Renal cortical epithelial cell (primary cell): ENCODE data around the gene IL23A. TPM values are rescaled to one million over a fixed set of nuclear protein-coding genes. Genes with fewer than 3 reads are reported as not detected.

ENCODE experiments used
- DNase-seq: peaks from one replicate; pipeline ENCODE4 v3.0.0-alpha.2; 2011; ENCODE audit warnings: low read depth
- total RNA-seq: library from RNA; depleted of rRNA; stranded (reverse); fragments of >200 nt; gene quantifications from 2 replicates; pipeline ENCODE4 v1.2.3, GENCODE V29; 2014

Gene IL23A
- total RNA-seq, 1 donor from 2014 or later = 1.7 TPM

DNA sequence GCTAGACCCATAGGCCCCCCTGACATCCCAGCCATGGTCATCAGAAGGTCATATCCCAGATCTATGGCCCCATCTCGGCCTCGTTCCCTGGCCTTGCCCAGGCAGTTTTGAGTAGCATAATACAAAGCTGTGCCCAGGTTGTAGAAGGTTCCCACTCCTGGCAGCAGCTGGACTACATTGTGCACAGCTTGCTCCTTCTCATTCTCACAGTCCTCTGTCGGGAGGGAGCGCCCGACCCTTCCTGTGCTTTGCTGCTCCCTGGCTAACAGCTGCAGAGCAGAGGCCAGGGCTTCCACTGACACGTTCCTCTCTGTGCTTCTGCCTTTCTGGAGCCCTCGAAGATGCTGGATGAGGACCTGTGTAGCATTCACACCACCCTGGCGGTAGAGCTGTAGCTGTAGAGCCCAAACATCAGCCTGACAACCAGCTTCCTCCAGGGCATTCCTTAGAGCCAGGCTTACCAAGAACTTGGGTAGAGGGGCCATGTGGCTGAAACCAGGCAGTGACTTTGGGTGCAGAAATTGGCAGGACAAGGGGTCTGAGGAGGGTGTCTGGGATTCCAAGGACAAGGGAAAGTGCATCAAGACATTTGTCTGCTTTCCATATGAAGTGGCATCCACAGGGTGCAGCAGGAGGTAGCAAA, 22.9 kb downstream of the IL23A start:
- DNase-seq = no peak

DNA sequence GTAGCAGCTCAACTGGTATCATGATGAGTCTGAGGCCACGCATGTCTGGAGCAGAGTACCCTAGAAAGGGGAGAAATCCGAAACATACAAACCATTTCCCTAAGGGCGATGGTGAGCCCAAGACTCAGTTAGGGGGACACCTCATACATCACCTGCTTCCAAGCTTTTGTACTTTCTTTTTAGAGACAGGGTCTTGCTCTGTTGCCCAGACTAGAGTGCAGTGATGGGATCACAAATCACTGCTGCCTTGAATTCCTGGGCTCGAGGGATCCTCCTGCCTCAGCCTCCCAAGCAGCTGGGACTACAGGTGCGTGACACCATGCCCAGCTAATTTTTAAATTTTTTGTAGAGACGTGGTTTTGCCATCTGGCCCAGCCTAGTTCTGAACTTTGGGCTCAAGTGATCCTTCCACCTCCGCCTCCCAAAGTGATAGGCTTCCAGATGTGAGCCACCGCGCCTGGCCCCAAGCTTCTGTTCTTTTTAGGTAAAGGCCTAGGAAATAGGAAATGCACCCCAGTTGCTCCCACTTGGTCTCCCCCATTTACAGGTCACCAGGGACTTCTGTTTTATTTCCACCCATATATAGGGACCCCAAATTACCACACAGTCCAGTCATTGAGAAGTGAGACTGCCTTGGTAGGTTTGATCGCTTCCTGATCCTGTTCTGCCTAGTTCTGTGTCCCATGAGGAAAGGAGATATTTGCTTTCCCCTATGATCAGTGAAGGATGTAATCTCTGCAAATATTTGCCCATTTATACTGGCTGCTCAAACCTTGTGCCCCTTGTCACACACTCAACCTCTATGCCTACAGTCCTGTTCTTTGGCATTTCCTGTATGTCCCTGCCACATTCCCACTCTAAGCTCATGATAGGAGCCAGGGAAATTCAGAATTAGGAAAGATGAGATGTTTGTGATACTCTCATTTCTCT, 23.7 kb downstream of the IL23A start, which contains the start of gene APOF:
TSS of gene APOF (minus strand) at position 728 of the 930 bp plus-strand sequence. CDS start at position 616, 112 bp downstream.
- DNase-seq = no peak

DNA sequence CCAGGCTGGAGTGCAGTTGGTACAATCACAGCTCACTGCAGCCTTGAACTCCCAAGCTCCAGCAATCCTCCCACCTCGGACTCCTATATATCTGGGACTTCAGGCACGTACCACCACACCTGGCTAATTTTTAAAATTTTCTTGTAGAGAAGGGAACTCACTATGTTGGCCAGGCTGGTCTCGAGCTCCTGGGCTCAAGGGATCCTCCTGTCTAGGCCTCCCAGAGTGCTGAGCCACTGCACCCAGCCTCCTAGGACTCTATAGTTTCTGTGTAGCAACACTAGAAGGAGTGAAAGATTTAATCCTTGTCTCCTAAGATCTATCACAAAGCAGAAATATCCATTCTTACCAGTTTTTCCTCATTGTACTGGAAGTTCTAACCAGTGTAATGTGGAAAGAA, 28.3 kb downstream of the IL23A start:
- no peak for DNase-seq

DNA sequence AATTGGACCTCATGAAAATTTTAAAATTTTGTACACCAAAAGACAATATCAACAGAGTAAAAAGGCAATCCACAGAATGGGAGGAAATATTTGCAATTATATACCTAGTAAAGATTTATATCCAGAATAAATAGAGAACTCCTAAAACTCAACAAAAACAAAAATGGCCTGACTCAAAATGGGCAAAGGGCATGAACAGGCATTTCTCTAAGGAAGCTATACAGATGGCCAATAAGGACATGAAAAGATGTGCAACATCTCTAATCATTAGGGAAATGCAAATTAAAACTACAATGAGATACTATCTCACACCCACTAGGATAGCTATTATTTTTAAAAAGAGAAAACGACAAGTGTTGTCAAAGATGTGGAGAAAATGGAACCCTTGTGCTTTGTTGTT, 34.8 kb downstream of the IL23A start:
- DNase-seq = no peak

DNA sequence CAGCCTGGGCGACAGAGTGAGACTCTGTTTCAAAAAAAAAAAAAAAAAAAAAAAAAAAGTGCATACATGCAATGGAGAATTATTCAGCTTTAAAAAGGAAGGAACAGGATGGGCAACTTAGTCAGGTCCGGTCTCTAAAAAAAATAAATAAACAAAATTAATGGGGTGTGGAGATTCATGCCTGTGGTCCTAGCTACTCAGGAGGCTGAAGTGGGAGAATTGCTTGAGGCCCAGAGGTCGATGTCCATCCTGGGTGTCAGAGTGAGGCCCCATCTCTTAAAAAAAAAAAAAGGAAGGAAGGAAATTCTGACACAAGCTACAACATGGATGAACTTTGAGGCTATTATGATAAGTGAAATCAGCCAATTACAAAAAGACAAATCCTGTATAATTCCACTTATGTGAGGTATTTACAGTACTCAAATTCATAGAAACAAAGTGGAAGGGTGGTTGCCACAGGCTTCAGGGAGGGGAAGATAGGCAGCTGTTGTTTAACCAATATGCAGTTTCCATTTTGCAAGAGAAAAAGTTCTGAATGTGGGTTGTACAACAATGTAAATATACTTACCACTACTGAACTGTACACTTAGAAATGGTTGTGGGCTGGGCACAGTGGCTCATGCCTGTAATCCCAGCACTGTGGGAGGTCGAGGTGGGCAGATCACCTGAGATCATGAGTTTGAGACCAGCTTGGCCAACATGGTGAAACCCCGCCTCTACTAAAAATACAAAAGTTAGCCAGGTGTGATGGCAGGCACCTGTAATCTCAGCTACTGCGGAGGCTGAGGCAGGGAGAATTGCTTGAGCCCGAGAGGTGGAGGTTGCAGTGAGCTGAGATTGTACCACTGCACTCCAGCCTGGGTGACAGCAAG, 36.3 kb downstream of the IL23A start:
- DNase-seq = peak; percentile 56

DNA sequence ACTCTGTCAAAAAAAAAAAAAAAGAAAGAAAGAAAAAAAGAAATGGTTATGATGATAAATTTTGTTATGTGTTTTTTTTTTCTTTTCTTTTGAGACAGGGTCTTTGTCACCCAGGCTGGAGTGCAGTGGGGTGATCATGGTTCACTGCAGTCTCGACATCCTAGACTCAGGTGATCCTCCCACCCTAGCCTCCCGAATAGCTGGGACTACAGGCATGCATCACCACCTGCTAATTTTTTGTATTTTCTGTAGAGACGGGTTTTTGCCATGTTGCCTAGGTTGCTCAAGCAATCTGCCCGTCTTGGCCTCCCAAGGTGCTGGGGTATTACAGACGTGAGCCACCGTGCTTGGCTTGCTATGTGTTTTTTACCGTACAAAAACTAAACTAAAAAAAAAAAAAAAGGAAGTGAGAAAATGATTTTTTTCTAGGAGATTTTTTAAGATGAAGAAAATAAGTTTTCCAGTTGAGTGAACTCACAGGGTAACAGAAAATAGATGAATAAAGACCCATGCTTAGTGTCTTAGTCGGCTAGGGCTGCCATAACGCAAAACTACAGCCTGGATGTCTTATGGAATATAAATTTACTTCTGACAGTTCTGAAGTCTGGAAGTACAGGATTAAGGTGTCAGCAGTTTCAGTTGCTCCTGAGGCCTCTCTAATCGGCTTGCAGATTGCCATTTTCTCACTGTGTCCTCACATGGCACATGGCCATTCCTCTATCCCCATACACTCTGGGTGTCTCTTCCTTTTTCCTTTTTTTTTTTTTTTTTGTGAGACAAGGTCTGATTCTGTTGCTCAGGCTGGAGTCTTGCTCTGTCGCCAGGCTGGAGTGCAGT, 37.1 kb downstream of the IL23A start:
- DNase-seq = no peak

DNA sequence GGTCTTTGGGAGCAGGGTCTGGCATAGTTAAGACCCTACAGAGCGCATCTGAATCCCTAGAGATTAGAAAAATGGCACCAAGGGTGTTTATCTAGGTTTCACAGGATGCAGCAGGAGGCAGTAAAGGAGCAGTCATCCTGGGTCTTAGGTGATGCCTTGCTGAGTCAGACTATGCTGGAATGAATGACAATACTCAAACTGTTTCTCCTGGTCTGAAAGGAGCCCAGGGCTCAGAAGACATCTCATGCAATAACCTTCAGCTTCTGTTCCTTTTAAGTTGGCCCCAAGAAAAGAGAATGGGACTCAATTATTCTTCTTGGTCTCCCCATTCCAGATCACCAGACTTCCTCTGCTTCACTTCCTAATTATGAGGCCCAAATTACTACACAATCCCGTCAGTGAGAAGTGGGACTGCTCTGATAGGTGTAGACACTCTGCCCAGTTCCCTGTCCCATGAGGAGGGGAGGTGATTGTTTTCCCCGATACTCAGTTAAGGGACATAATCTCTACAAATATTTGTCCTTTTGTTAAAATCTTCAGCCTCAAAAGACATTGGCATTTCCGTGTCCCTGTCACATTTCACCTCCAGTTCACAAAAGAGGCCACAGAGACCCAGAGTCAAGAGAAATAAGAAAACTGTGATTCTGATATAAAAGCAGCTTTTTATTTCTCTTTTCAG, 38.8 kb downstream of the IL23A start:
- peak; percentile 71 for DNase-seq

DNA sequence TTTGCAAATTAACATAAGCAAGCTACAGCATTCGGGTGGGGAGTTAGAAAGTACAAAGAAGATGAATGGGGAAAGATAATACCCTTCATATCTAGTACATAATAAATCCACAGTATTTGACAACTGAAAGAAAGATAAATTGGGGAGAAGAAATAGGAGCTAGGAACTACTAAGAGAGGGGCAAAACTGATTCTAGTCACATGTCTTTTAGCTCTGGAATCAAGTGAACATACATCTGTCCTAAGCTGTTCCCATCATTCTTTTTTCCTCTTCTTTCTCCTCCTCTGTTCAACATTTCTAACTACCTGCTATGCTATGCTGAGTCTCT, 39.3 kb downstream of the IL23A start:
- DNase-seq = no peak

DNA sequence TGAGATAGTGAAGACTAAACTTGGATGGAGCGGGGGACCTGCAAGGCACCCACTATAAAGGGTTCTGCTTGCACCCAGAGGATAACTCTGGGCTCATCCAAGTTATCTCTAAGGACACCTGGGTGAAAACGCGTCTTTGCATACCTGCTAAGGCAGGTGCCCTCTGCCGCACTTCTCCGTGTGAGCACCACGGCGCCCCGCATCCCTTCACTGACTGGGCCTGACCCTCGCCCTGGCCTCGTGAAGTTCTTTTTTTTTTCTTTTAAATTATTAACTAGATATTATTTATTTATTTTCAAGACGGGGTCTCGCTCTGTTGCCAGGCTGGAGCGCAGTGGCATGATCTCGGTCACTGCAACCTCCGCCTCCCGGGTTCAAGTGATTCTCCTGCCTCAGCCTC, 43.9 kb downstream of the IL23A start:
- no peak for DNase-seq

DNA sequence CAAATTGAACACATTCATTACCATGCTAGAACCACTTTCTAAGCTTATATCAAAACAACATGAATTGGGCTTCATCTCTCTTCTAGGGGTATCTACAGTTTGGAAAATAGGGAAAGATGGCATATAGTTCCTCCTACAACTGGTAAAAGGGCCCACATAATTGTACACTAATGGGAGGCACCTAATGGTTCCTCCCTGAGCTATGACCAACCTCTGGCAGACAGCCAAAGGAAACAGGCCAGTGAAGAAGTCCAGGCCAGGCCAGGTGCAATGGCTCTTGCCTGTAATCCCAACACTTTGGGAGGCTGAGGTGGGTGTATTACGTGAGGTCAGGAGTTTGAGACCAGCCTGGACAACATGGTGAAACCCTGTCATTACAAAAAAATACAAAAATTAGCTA, 47.2 kb downstream of the IL23A start:
- DNase-seq = peak; percentile 49

DNA sequence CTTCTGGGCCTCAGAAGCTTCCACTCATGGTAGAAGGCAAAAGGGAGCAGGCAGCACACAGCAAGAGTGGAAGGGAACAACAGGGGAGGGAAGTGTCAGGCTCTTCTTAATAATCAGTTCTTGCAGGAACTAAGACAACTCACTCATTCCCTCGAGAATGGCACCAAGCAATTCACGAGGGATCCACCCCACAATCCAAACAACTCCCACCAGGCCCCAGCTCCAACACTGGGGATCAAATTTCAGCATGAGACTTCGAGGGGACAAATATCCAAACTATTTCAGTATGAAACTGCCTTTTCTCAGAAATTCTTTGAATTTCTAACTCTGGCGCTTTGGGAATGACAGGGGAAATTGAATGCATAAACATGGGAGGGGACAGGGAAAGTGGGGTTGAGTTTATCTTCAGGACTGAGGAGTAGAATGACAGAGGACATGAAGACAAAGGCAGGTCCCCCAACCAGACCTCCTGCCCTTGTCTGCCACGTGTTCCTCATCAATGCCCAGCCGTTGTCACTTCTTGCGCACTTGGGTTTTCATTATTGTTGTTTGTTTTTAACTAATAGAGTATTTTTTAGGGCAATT, 48.6 kb downstream of the IL23A start:
- no peak for DNase-seq

DNA sequence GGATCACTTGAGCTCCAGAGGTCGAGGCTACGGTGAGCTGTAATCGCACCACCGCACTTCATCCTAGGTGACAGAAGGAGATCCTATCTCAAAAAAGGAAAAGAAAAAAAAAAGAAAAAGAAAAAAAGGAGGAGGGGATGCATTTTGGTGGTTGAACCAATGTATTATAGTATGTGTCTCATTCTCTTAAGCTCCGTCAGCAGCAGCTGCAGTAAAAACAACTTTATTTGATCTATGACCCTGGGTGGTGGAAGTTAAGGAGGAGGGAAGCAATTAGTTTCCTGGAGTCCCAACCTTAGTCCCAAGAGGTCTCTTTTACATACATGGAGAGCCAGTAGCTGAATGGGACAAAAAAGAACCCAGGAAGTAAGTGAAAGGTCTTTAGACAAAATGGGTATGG, 50.7 kb downstream of the IL23A start:
- no peak for DNase-seq

Other genes with a start within 250 kb of the IL23A start
- gene PA2G4, start 234.3 kb upstream of the IL23A start, total RNA-seq = 148 and 159 TPM in 2 replicates
- 1,963 and 2,452 TPM in 2 replicates for gene RPL41, start 222.3 kb upstream of the IL23A start, total RNA-seq
- gene ZC3H10, start 220.6 kb upstream of the IL23A start, total RNA-seq = 3.6 and 3.7 TPM in 2 replicates
- 347 and 558 TPM in 2 replicates for gene ESYT1, start 210.6 kb upstream of the IL23A start, total RNA-seq
- gene MYL6B, start 186.3 kb upstream of the IL23A start, total RNA-seq = 57.8 and 70.2 TPM in 2 replicates
- gene MYL6, start 180.5 kb upstream of the IL23A start, total RNA-seq = 2,255 and 3,927 TPM in 2 replicates
- 17.4 and 61.2 TPM in 2 replicates for gene SMARCC2, start 149.4 kb upstream of the IL23A start, total RNA-seq
- gene RNF41, start 117.0 kb upstream of the IL23A start, total RNA-seq = 84.4 and 140 TPM in 2 replicates
- gene NABP2, start 114.5 kb upstream of the IL23A start, total RNA-seq = 17.8 and 20.8 TPM in 2 replicates
- gene SLC39A5, start 108.8 kb upstream of the IL23A start, total RNA-seq = 0.20 TPM in 1 of 2 replicates, not detected in the other
- 27.8 and 76.4 TPM in 2 replicates for gene ANKRD52, start 80.5 kb upstream of the IL23A start, total RNA-seq
- 7.5 and 11.2 TPM in 2 replicates for gene COQ10A, start 71.9 kb upstream of the IL23A start, total RNA-seq
- gene CS, start 38.6 kb upstream of the IL23A start, total RNA-seq = 141 and 259 TPM in 2 replicates
- gene CNPY2, start 22.9 kb upstream of the IL23A start, total RNA-seq = 91.2 and 137 TPM in 2 replicates
- 5.6 and 22.7 TPM in 2 replicates for gene PAN2, start 4.9 kb upstream of the IL23A start, total RNA-seq
- gene STAT2, start 21.2 kb downstream of the IL23A start, total RNA-seq = 141 and 200 TPM in 2 replicates
- not detected in 2 replicates for gene APOF, start 24.0 kb downstream of the IL23A start, total RNA-seq
- 5.2 and 8.7 TPM in 2 replicates for gene TIMELESS, start 110.5 kb downstream of the IL23A start, total RNA-seq
- 0.15 TPM in 1 of 2 replicates, not detected in the other for gene MIP, start 115.8 kb downstream of the IL23A start, total RNA-seq
- gene SPRYD4, start 129.7 kb downstream of the IL23A start, total RNA-seq = 1.0 and 1.5 TPM in 2 replicates
- gene GLS2, start 149.3 kb downstream of the IL23A start, total RNA-seq = 1.4 and 1.6 TPM in 2 replicates
- gene RBMS2, start 182.9 kb downstream of the IL23A start, total RNA-seq = 24.8 and 31.3 TPM in 2 replicates